NCI-H2081 (cell line): ENCODE results near the gene KLLN.
"Not testable (repeated sequence)": the region's sequence is repeated elsewhere in the genome, so short reads cannot be mapped to it uniquely, and the experiment has no call there.

Experiments
- DNase-seq, 2 experiments: peaks; one replicate each; lab custom pipeline; 2025; lab: John Stamatoyannopoulos, UW

The KLLN gene, protein sequence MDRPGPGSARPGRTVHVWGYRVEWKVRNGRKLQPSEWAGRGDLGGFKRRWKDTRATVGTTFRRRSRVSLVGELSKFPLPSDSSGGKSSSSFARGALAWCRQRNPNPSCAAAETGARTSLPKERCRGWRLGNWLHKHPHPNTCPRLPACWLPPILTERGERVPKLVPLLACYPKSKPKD

DNA sequence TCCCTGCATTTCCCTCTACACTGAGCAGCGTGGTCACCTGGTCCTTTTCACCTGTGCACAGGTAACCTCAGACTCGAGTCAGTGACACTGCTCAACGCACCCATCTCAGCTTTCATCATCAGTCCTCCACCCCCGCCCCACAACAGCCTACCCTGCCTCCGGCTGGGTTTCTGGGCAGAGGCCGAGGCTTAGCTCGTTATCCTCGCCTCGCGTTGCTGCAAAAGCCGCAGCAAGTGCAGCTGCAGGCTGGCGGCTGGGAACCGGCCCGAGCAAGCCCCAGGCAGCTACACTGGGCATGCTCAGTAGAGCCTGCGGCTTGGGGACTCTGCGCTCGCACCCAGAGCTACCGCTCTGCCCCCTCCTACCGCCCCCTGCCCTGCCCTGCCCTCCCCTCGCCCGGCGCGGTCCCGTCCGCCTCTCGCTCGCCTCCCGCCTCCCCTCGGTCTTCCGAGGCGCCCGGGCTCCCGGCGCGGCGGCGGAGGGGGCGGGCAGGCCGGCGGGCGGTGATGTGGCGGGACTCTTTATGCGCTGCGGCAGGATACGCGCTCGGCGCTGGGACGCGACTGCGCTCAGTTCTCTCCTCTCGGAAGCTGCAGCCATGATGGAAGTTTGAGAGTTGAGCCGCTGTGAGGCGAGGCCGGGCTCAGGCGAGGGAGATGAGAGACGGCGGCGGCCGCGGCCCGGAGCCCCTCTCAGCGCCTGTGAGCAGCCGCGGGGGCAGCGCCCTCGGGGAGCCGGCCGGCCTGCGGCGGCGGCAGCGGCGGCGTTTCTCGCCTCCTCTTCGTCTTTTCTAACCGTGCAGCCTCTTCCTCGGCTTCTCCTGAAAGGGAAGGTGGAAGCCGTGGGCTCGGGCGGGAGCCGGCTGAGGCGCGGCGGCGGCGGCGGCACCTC is at the start of gene KLLN, which contains the start of gene PTEN:
Gene KLLN (minus strand): TSS at position 481 of the 891 bp plus-strand sequence. CDS start 1,046 bp downstream, outside the sequence.
Gene PTEN (plus strand): TSS at position 573 of the 891 bp plus-strand sequence. CDS start 845 bp downstream, outside the sequence.
- DNase-seq = peak; percentile 77 to 88

GRCh38 chr10:87903396-87903795 is 40.1 kb upstream of the KLLN start:
- not testable (repeated sequence) for DNase-seq

- DNase-seq = not testable (repeated sequence)
These were observed 34.6 kb upstream of the KLLN start for GRCh38 chr10:87897957-87898356.

DNA sequence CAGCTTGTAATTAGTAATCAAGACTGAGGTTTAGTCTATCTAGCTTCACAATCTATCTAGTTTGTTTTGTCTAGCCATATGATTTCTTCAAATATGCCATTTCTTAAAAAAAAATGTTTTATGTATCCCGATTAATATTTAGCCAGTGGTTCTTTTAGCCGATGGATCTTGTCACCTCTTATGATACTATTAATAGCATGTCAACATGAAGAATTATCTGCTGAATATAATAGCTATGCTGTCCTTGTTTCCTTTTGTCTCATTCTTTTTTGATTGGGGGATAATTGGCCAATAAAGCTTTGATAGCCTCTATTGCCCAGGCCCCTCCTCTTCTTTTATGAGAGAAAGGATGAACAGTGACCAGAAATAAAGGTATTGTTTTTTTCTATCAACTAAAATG is 32.9 kb upstream of the KLLN start:
- DNase-seq = peak in 1 of 2 experiments; percentile 0

DNA sequence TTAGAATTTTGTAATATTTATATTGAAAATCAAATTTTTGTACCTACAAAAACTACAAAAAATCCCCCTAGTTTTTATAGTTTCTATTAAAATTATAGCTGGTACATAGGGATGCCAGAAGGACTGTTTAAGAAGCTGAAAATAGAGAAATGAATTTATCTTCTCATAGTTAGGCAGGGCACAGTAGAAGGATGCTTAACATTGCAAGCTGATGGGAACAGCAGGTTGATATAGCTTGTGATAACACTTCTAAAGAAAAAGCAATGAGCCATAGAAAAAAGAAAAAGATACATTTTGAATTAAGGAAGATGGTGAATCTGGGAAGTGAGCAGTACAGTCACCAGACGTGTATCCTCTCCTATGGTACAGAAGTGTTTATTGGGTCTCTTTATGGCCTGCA is 32.1 kb upstream of the KLLN start:
- DNase-seq = no peak

DNA sequence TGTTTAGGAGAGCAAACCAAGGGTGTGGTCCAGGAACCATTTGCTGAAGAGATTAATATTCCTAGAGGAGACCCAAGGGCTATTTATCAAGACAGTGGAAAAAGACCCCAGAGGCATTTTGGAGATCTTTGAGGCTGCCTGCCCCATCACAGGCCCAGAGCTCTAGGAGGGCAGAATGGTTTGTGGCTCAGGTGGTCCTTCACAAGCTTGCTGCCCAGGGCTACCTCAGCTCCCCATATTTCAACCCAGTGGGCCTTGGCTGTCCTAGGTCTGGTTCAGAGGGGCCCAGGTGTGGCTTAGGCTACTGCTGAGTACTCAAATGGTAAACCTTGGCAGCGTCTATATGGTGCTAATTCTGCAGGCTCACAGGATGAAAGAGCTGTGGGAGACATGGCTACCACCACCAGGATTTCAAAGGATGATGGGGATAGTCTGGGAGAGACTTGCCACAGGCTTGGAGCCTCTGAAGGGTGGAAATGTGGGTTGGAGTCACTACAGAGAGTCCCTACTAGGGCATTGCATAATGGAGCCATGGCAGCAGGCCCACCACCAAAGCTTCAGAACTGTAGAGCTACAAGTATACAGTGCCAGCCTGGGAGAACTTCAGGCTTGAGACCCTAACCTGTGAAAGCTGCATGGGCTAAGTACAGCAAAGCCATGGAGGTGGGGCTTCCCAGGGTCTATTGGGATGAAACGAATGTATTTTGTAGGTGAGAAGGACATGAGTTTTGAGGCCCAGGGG is 24.4 kb upstream of the KLLN start:
- DNase-seq = no peak

DNA sequence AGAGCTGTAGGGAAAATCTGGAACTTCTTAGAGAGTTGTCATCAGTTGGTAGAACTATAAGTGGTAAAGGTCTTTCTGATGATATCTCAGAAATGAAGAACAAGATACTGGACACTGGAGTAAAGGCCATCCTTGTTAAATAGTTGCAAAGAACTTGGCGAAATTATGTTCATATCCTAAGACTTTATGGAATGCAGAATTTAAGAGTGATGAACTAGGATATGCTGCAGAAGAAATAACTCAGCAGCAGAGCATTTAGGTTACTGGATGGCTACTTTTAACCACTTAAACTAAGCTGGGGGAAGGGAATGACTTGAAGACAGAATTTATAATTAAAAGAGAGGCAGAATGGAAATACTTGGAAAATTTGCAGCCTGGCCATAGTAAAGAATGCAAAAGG is 23.8 kb upstream of the KLLN start:
- no peak for DNase-seq

DNA sequence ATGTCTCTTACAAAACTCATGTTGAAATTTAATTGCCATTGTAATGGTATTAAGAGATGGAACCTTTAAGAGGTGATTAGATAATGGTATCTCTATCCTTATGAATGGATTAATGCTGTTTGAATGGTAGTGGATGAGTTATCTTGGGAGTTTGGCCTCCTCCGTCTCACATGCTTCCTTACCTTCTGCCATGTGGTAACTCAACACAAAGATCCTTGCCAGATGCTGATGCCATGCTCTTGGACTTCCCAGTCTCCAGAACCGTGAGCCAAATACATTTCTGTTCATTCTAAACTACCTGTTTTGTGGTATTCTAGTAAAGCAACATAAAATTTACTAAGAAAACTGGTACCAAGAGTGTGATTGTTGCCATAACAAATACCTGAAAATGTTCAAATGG is 23.3 kb upstream of the KLLN start:
- no peak for DNase-seq

DNA sequence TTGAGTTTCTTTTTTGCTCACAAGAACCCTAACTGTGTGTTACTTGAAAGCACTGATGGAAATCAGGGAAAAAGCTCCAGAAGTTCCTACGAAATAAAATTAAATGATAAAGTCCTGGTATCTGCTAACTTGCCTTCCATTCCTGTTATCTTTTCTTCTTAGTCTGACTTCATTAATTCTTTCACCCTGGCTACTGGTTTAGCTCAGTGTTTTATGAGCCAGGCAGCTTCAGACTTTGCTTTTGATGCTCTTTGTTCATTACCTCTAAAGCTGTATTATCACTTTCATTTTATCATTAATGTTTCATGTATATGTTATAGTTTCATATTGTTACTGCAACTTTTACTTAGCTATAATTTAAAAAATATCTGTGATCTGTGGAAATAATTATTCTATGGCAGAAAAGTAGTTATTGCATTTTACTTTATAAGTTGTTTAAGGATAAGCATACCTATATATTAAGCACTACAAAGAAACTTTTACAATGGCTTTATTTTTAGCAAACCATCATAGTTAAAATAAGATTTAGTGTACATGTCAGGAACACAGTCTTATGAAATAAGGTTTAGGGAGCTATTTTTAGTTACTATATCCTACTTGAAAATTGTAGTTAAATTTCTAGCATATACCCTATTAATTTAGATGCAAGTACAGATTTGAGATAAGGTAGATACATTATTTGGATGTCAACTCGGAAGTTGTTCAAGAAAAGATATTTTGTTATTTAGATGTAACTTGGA is 19.4 kb upstream of the KLLN start:
- no peak for DNase-seq

- DNase-seq = not testable (repeated sequence)
These were observed 18.2 kb upstream of the KLLN start for GRCh38 chr10:87881373-87882059.

DNA sequence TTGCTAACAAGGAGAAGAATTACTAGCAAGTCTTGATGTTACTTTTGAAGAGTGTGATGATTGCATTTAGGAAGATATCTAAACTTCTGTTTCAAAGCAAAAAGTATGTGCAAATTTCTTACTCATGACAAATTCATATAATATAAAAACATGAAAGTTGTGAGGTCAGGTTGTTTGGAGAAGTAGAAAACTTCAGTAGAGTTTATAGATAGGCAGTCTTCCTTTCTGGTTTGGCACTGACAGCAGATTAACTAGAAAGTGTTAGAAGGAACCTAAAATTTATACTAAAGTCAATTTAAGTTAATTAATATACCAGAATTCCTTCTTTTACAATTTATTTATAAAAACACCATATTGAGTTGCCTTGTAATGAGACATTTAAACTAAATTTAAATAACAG is 17.0 kb upstream of the KLLN start:
- DNase-seq = no peak

GRCh38 chr10:87878664-87879459 is 15.5 kb upstream of the KLLN start:
- no peak for DNase-seq

DNA sequence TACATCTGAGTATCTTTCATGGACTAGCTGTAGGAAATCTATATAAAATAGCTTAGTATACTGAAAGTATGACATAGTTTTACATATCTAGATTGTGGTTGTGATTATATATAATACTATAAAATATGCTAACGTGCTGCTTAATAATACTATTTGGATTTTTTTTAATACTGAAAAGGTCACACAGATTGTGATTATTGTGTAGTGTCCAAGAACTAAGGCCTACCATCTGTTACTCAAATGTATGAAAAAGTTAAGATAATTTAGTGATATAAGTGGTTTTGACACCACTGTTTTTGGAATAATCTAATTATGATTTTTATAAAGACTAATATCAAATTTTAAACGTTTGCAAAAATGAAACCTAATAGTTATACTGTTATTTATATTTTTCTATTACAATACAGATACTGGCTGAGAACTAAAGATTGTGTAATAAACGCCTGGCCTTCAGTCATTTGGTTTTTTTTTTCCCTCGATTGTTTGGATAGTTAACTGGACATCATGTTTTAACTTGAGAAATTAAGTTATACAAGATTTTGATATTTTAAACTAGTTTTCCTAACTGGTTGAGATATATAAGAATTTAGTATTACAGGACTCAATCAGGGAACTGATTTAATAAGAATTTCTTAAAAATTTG is 12.7 kb upstream of the KLLN start:
- DNase-seq = no peak

DNA sequence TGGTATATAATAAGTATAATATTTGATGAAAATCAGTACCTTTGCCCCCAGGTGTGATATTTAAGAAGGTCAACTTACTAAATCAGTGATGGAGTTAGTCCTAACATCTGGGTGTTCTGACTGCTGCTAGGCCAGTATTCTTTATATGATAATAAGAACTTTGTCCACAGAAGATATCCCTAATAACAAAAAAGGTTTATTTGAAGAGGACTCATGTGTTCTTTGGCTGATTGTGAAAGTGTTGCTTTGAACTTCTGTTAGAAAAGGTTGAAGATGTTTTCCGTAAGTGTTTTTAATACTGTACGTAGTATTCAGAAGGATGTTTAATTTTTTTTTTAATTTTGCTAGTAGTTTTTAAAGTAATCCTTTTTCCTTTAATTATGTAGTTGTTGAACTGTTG is 10.3 kb upstream of the KLLN start:
- DNase-seq = no peak

DNA sequence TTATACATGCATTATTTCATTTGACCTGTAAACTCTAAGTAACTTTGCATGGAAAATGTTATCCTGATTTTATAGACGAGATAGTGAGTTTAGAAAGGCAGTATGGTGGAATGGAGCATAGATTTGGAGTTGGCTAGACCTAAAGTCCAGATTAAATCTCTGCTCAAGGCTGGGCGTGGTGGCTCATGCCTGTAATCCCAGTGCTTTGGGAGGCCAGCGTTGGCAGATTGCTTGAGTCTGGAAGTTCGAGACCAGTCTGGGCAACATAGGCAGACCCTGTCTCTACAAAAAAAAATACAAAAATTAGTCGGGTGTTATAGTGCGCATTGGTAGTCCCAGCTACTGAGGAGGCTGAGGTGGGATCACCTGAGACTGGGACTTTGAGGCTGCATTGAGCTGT is 9.5 kb upstream of the KLLN start:
- DNase-seq = no peak

DNA sequence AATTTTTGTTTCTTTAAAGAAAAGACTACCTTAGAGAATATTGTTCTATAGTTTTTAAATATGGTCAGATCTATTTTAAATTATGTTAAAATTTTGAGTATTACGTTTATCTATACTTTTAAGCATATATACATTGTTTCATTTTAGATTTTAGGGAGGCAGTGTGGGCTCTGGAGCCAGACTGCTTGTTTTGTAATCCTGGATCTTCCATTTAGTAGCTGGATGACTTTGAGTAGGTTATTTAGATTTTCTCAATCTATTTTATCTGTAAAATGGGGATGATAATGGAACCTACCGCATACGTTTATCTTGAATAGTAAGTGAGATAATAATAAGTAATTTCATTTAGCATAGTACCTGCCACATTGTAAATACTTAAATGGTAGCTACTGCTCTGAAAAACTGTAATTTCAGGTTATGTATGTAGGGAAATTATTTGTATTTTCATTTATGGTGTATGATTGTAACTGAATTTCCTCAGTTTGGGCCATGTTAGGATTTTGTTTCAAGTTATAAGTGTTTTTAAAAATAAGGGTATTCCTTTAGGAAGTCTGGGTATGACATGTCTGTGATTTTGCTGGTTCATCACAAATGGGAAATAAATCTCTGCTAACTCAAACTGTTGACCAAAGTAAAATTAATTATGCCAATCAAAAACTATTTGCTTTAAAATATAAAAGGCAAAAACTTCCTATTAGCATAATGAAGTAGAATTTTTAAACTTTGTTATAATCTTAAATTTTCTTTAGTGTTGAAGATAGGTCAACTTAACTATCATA is 6.6 kb upstream of the KLLN start:
- no peak for DNase-seq

DNA sequence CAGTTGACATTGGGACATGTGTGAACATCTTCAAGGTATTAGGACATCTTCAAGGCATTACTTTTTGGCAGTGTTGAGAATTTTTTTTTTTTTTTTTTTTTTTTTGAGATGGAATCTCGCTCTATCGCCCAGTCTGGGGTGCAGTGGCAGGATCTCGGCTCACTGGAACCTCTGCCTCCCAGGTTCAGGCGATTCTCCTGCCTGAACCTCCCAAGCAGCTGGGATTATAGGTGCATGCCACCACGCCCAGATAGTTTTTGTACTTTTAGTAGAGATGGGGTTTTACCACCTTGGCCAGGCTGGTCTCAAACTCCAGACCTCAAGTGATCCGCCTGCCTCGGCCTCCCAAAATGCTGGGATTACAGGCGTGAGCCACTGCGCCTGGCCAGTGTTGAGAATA is 5.8 kb upstream of the KLLN start:
- not testable (repeated sequence) for DNase-seq

DNA sequence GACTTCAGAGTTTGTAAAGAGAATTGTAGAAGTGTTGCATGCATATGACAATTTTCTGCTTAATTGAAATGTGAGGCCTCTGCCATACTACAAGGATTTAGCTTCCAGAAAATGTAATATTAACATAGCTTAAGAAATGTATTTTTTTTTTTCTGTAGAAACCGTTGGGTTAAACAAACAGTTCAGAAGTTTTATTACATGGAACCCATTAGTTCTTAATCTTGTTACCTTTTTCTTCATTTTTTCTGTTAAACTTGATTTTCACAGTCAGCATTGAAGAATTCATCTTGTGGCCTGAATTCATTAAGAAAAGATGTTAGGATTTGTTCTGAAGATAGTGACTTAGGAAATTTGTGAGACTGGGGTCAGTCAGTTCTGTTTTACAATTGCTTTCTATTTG is 4.9 kb upstream of the KLLN start:
- DNase-seq = no peak

DNA sequence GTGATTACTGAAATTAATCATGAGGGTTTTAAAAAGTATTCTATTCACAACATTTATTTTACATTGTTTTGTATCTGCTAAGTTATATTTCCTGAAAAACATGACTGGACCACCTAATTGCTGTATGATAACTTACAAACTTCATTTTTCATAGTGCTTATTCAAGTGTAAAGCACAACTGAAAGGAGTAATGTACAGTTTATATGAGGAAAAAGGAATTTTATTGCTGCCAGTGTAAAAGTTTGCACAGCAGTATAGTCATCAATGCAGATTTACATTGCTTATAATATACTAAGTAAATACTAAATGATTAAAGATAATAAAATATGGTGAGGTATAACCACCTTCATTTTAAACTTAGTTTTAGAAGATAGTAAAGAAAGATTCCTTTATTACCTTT is 4.1 kb upstream of the KLLN start:
- no peak for DNase-seq
